ENCODE results near the gene PLXNA4. TPM values are rescaled to one million over a fixed set of nuclear protein-coding genes. Genes with fewer than 3 reads are reported as not detected.

Gene PLXNA4
- total RNA-seq, 1 donor from 2014 or later, result 3.3 TPM

GRCh38 chr7:132087421-132087820 is 488.8 kb downstream of the PLXNA4 start:
- peaks cover 4% of the 10 kb centered on the region for H3K27me3 ChIP-seq (ENCODE audit: insufficient read depth, low read length)
- Mint-ChIP-seq H3K4me1 (ENCODE audit: low read depth, unreplicated experiment) (peaks cover 2% of the 10 kb centered on the region), H3K36me3 (ENCODE audit: low read depth, unreplicated experiment) (no peaks in the 10 kb centered on the region), H3K4me3 (ENCODE audit: unreplicated experiment) (no peak overlapping the region), H3K27me3 (ENCODE audit: low read depth, unreplicated experiment) (peaks cover 19% of the 10 kb centered on the region), H3K9me3 (ENCODE audit: unreplicated experiment) (no peaks in the 10 kb centered on the region), H3K27ac (ENCODE audit: unreplicated experiment) (no peak overlapping the region)
- FAIRE-seq (no peak), DNase-seq (ENCODE audit: low read depth) (no peak)
- no peak overlapping the region for H2AFZ ChIP-seq (ENCODE audit: low read depth, low read length)
- TF ChIP-seq CTCF (IDR thresholded peaks at IDR 0.05; ENCODE audit: insufficient read depth, low read depth, low read length) (no peak), EZH2 (IDR thresholded peaks at IDR 0.05; ENCODE audit: insufficient read depth, low read length) (no peak)
- H3K4me2 ChIP-seq (ENCODE audit: low read length), result no peak overlapping the region
- no peak overlapping the region for H3K9ac ChIP-seq (ENCODE audit: low read length)
- no peaks in the 10 kb centered on the region for H3K79me2 ChIP-seq (ENCODE audit: insufficient read depth, low read length)
- no peak overlapping the region for H3K4me3 ChIP-seq (ENCODE audit: insufficient read depth, low read depth, low read length)
- no peaks in the 10 kb centered on the region for H3K36me3 ChIP-seq (ENCODE audit: insufficient read depth, low read length)
- no peaks in the 10 kb centered on the region for H4K20me1 ChIP-seq (ENCODE audit: insufficient read depth, low read length)
- no peaks in the 10 kb centered on the region for H3K9me3 ChIP-seq (ENCODE audit: insufficient read depth, low read depth, low read length)
- no peaks in the 10 kb centered on the region for H3K4me1 ChIP-seq (ENCODE audit: insufficient read depth, low read length)
- H3K27ac ChIP-seq (ENCODE audit: low read depth, low read length), result no peak overlapping the region

GRCh38 chr7:132084776-132085388 is 491.4 kb downstream of the PLXNA4 start:
- Mint-ChIP-seq H3K4me3 (ENCODE audit: unreplicated experiment) (no peak overlapping the region), H3K27me3 (ENCODE audit: low read depth, unreplicated experiment) (peaks cover 24% of the 10 kb centered on the region), H3K4me1 (ENCODE audit: low read depth, unreplicated experiment) (no peaks in the 10 kb centered on the region), H3K36me3 (ENCODE audit: low read depth, unreplicated experiment) (no peaks in the 10 kb centered on the region), H3K27ac (ENCODE audit: unreplicated experiment) (no peak overlapping the region), H3K9me3 (ENCODE audit: unreplicated experiment) (no peaks in the 10 kb centered on the region)
- Histone ChIP-seq H3K4me3 (ENCODE audit: insufficient read depth, low read depth, low read length) (no peak overlapping the region), H3K36me3 (ENCODE audit: insufficient read depth, low read length) (no peaks in the 10 kb centered on the region), H3K27me3 (ENCODE audit: insufficient read depth, low read length) (no peaks in the 10 kb centered on the region), H4K20me1 (ENCODE audit: insufficient read depth, low read length) (no peaks in the 10 kb centered on the region), H3K79me2 (ENCODE audit: insufficient read depth, low read length) (no peaks in the 10 kb centered on the region), H3K4me2 (ENCODE audit: low read length) (no peak overlapping the region), H3K9me3 (ENCODE audit: insufficient read depth, low read depth, low read length) (no peaks in the 10 kb centered on the region), H3K27ac (ENCODE audit: low read depth, low read length) (no peak overlapping the region), H3K9ac (ENCODE audit: low read length) (no peak overlapping the region), H3K4me1 (ENCODE audit: insufficient read depth, low read length) (no peaks in the 10 kb centered on the region), H2AFZ (ENCODE audit: low read depth, low read length) (no peak overlapping the region)
- FAIRE-seq (no peak), DNase-seq (ENCODE audit: low read depth) (no peak)
- TF ChIP-seq EZH2 (IDR thresholded peaks at IDR 0.05; ENCODE audit: insufficient read depth, low read length) (no peak), CTCF (IDR thresholded peaks at IDR 0.05; ENCODE audit: insufficient read depth, low read depth, low read length) (no peak)

GRCh38 chr7:132083537-132084123 is 492.6 kb downstream of the PLXNA4 start:
- no peak for FAIRE-seq
- no peaks in the 10 kb centered on the region for H3K36me3 Mint-ChIP-seq (ENCODE audit: low read depth, unreplicated experiment)
- no peaks in the 10 kb centered on the region for H4K20me1 ChIP-seq (ENCODE audit: insufficient read depth, low read length)

More at GRCh38 chr7:132083537-132084123, 492.6 kb downstream of the PLXNA4 start:
- Mint-ChIP-seq H3K9me3 (ENCODE audit: unreplicated experiment) (peaks cover 3% of the 10 kb centered on the region), H3K27me3 (ENCODE audit: low read depth, unreplicated experiment) (peaks cover 27% of the 10 kb centered on the region), H3K4me3 (ENCODE audit: unreplicated experiment) (no peak overlapping the region), H3K4me1 (ENCODE audit: low read depth, unreplicated experiment) (no peaks in the 10 kb centered on the region), H3K27ac (ENCODE audit: unreplicated experiment) (no peak overlapping the region)
- Histone ChIP-seq H3K4me3 (ENCODE audit: insufficient read depth, low read depth, low read length) (no peak overlapping the region), H3K9me3 (ENCODE audit: insufficient read depth, low read depth, low read length) (no peaks in the 10 kb centered on the region), H3K4me2 (ENCODE audit: low read length) (no peak overlapping the region), H3K9ac (ENCODE audit: low read length) (no peak overlapping the region), H3K4me1 (ENCODE audit: insufficient read depth, low read length) (no peaks in the 10 kb centered on the region), H2AFZ (ENCODE audit: low read depth, low read length) (no peak overlapping the region), H3K27me3 (ENCODE audit: insufficient read depth, low read length) (no peaks in the 10 kb centered on the region), H3K79me2 (ENCODE audit: insufficient read depth, low read length) (no peaks in the 10 kb centered on the region), H3K36me3 (ENCODE audit: insufficient read depth, low read length) (no peaks in the 10 kb centered on the region), H3K27ac (ENCODE audit: low read depth, low read length) (no peak overlapping the region)
- DNase-seq (ENCODE audit: low read depth), result no peak
- no peak for TF ChIP-seq EZH2 (IDR thresholded peaks at IDR 0.05; ENCODE audit: insufficient read depth, low read length)

Measured in astrocyte (in vitro differentiated cells and primary cell).